Astrocyte (in vitro differentiated cells and primary cell): ENCODE data around the gene PTPRN2.

Experiments
- CTCF ChIP-seq: IDR thresholded peaks from 2 replicates; pipeline ENCODE4 v1.5.1; 2011; ENCODE audit warnings: low read depth, mild to moderate bottlenecking, inconsistent platforms, low read length, moderate library complexity; ENCODE audit not compliant: insufficient read depth
- EZH2 ChIP-seq: IDR thresholded peaks from 2 replicates; pipeline ENCODE4 v1.6.1; 2012; ENCODE audit warnings: mild to moderate bottlenecking, low read length, inconsistent platforms; ENCODE audit not compliant: insufficient read depth

GRCh38 chr7:157522954-157523353 lies 1064.7 kb downstream of the PTPRN2 start:
- no peak for TF ChIP-seq CTCF
- TF ChIP-seq EZH2: no peak
